B cell (primary cell): ENCODE measurements around the gene DNAJB2.

ENCODE experiments used
- CTCF ChIP-seq: fragments of 200-600 bp; IDR thresholded peaks from one replicate; pipeline ENCODE4 v1.8.0; 2022; ENCODE audit warnings: antibody characterized with exemption, mild to moderate bottlenecking
- EZH2 ChIP-seq: IDR thresholded peaks from 2 replicates; pipeline ENCODE4 v1.6.1; 2012; ENCODE audit warnings: borderline replicate concordance, low read depth, mild to moderate bottlenecking, moderate library complexity, low read length; ENCODE audit not compliant: insufficient read depth, poor library complexity, severe bottlenecking

GRCh38 chr2:219234331-219234730 is 44.8 kb upstream of the DNAJB2 start:
- no peak for TF ChIP-seq CTCF
- no peak for TF ChIP-seq EZH2
